Smooth muscle cell of the brain vasculature (primary cell): ENCODE results near the gene RABGEF1.

Experiments used
- DNase-seq: peaks from one replicate; pipeline ENCODE4 v3.0.0-alpha.2; 2012; ENCODE audit warnings: low read depth, low spot score

Gene RABGEF1

GRCh38 chr7:66847879-66848790 is 107.6 kb downstream of the RABGEF1 start:
- no peak for DNase-seq

- no peak for DNase-seq
Measured at GRCh38 chr7:66859339-66859738, 118.8 kb downstream of the RABGEF1 start.

- no peak for DNase-seq
Measured at GRCh38 chr7:66859794-66860645, 119.5 kb downstream of the RABGEF1 start.

GRCh38 chr7:66860767-66861166 is 120.2 kb downstream of the RABGEF1 start:
- no peak for DNase-seq
